ENCODE results near the gene WDR12. TPM values are rescaled to one million over a fixed set of nuclear protein-coding genes. Genes with fewer than 3 reads are reported as not detected.

WDR12 gene
- total RNA-seq, 1 experiment from 2014 or later: 52.6 TPM

Other genes starting within 250 kb of the WDR12 start
- gene ICA1L, start 39.9 kb downstream of the WDR12 start, total RNA-seq (2014; rRNA removed; shearing (Covaris generic)): 4.1 and 5.7 TPM in 2 replicates
- 3.9 and 5.0 TPM in 2 replicates for gene CARF, start 602 bp upstream of the WDR12 start, total RNA-seq (2014; rRNA removed; shearing (Covaris generic))
- 3.8 and 5.4 TPM in 2 replicates for gene NBEAL1, start 103.2 kb upstream of the WDR12 start, total RNA-seq (2014; rRNA removed; shearing (Covaris generic))

Data from H4 (cell line).